HepG2 (cell line): ENCODE measurements around the gene VWA7. TPM values are rescaled to one million over a fixed set of nuclear protein-coding genes. Genes with fewer than 3 reads are reported as not detected.

Source experiments
- AKNA ChIP-seq: sonication (generic); formaldehyde crosslinking; IDR thresholded peaks from 2 replicates; pipeline ENCODE4 v1.4.0; 2020; ENCODE audit warnings: missing genetic modification reagents, borderline replicate concordance
- ARID5B ChIP-seq: IDR thresholded peaks from 2 replicates; pipeline ENCODE4 v1.4.0; 2020; ENCODE audit warnings: mild to moderate bottlenecking, missing genetic modification reagents
- CBX2 ChIP-seq, 2 experiments: fragments of 200-600 bp in 1 of 2; sonication (generic); formaldehyde crosslinking in 1 of 2; IDR thresholded peaks; 2 replicates each; pipeline versions ENCODE4 v1.7.0 to v1.8.1; 2018 to 2022; ENCODE audit warnings: low read depth in 2 of 2, low read length in 1 of 2, mild to moderate bottlenecking in 1 of 2, missing genetic modification reagents in 1 of 2
- CSRNP1 ChIP-seq: sonication (generic); formaldehyde crosslinking; IDR thresholded peaks from 2 replicates; pipeline ENCODE4 v1.8.1; 2023; ENCODE audit warnings: mild to moderate bottlenecking, missing genetic modification reagents
- FOSL1 ChIP-seq: sonication (generic); formaldehyde crosslinking; IDR thresholded peaks from 2 replicates; pipeline ENCODE4 v1.9.0; 2021; ENCODE audit warnings: missing genetic modification reagents, borderline replicate concordance
- FOXA3 ChIP-seq: IDR thresholded peaks from 2 replicates; pipeline ENCODE4 v1.6.1; 2016; ENCODE audit warnings: missing genetic modification reagents, missing compliant biosample characterization
- MNT ChIP-seq: fragments of 450-650 bp; IDR thresholded peaks from 2 replicates; pipeline ENCODE4 v1.6.1; 2016
- RFX1 ChIP-seq: fragments of 450-650 bp; IDR thresholded peaks from 2 replicates; pipeline ENCODE4 v1.6.1; 2017
- RXRB ChIP-seq: IDR thresholded peaks from 2 replicates; pipeline ENCODE4 v1.6.1; 2016; ENCODE audit warnings: borderline replicate concordance, missing genetic modification reagents, missing compliant biosample characterization
- SAP130 ChIP-seq: IDR thresholded peaks from 2 replicates; pipeline ENCODE4 v1.6.1; 2016; ENCODE audit warnings: low read depth
- SOX6 ChIP-seq, 2 experiments: fragments of 450-650 bp in 1 of 2; sonication (generic) in 1 of 2; formaldehyde crosslinking in 1 of 2; IDR thresholded peaks; 2 replicates each; pipeline versions ENCODE4 v1.4.0 to v1.6.1; 2017 to 2020; ENCODE audit warnings: antibody characterized with exemption in 1 of 2, mild to moderate bottlenecking in 1 of 2, missing genetic modification reagents in 1 of 2
- TEAD3 ChIP-seq: optimal IDR thresholded peaks from 2 replicates; pipeline ENCODE3; 2016; ENCODE audit warnings: borderline replicate concordance
- ZKSCAN8 ChIP-seq: IDR thresholded peaks from 2 replicates; pipeline ENCODE4 v1.6.1; 2016; ENCODE audit warnings: borderline replicate concordance, missing genetic modification reagents, missing compliant biosample characterization
- polyA plus RNA-seq, 8 experiments: library from polyadenylated mRNA; depleted of rRNA in 3 of 8; stranded (reverse) in 7 of 8; unstranded in 1 of 8; fragments of >200 nt; fragmentation: Illumina TruSeq in 4 of 8; extraction: Trizol in 4 of 8; gene quantifications; 2 replicates each; pipeline versions ENCODE4 v1.2.1 to v1.2.3, GENCODE V29; 2011 to 2016; ENCODE audit warnings: low read depth in 4 of 8, missing spikeins in 1 of 8, mixed read lengths in 1 of 8; ENCODE audit not compliant: insufficient read depth in 1 of 8
- total RNA-seq, 5 experiments: library from RNA; depleted of rRNA; stranded (reverse); fragments of >200 nt; fragmentation: Illumina TruSeq; extraction: Trizol; gene quantifications; 2 replicates each; pipeline ENCODE4 v1.2.3, GENCODE V29; 2016; ENCODE audit warnings: low read depth in 1 of 5
- TF ChIP-seq, protein P1 (sequence below): sonication (generic); formaldehyde crosslinking; IDR thresholded peaks from 2 replicates; pipeline ENCODE4; 2020; ENCODE audit warnings: missing genetic modification reagents, mild to moderate bottlenecking, borderline replicate concordance

Gene VWA7
- total and polyA plus RNA-seq, 2 of the 13 experiments (the other 11 are each of a cell fraction or from before 2014, with no cell fraction given) = 0.86 to 3.3 TPM

DNA sequence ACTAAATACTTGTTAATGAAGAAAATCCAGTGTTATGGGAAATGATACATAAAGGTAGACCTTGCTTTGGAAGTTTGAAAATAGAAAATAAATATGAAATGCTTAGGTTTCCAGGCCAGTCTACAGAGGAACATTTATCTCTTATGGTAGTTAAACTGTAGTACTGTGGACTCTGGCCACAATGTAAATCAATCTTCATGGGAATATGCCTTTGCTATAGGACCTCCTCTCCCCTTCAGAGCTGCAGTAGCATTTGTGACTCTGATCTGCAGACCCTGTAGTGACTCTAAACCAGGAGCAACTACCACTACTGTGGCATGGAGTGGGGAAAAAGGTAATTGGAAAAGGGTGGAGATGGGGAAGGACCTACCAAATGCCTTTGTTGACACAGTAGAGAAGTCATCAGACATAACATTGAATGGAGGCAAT is 42.8 kb upstream of the VWA7 start (continued):
- TF ChIP-seq ZKSCAN8 (CRISPR knock-in tag) (0 out of 2 replicates have a peak, but pooled peaks have one; percentile 6), SOX6 (IDR thresholded peaks at IDR 0.05) (no peak), SOX6 (CRISPR knock-in tag; IDR thresholded peaks at IDR 0.05) (peak; percentile 48; the same call in 1 of the 2 replicates), RXRB (peak; percentile 49), FOSL1 (CRISPR knock-in tag) (no peak), CBX2 (IDR thresholded peaks at IDR 0.05; ENCODE audit: low read depth, low read length) (no peak), CBX2 (CRISPR knock-in tag; IDR thresholded peaks at IDR 0.05; ENCODE audit: low read depth) (no peak), RFX1 (no peak), SAP130 (CRISPR knock-in tag) (no peak; the same call in 1 of the 2 replicates), CSRNP1 (CRISPR knock-in tag) (no peak), AKNA (no peak), ARID5B (CRISPR knock-in tag) (no peak), MNT (no peak), TEAD3 (no peak), FOXA3 (CRISPR knock-in tag) (peak; percentile 31; the same call in 1 of the 2 replicates)
- TF ChIP-seq, protein P1, sequence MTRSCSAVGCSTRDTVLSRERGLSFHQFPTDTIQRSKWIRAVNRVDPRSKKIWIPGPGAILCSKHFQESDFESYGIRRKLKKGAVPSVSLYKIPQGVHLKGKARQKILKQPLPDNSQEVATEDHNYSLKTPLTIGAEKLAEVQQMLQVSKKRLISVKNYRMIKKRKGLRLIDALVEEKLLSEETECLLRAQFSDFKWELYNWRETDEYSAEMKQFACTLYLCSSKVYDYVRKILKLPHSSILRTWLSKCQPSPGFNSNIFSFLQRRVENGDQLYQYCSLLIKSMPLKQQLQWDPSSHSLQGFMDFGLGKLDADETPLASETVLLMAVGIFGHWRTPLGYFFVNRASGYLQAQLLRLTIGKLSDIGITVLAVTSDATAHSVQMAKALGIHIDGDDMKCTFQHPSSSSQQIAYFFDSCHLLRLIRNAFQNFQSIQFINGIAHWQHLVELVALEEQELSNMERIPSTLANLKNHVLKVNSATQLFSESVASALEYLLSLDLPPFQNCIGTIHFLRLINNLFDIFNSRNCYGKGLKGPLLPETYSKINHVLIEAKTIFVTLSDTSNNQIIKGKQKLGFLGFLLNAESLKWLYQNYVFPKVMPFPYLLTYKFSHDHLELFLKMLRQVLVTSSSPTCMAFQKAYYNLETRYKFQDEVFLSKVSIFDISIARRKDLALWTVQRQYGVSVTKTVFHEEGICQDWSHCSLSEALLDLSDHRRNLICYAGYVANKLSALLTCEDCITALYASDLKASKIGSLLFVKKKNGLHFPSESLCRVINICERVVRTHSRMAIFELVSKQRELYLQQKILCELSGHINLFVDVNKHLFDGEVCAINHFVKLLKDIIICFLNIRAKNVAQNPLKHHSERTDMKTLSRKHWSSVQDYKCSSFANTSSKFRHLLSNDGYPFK (CRISPR knock-in tag) = no peak
